Liver (tissue), 3 donors: ENCODE measurements around the gene ZFYVE1.

Source experiments
- FOXA1 ChIP-seq: IDR thresholded peaks from 2 replicates; pipeline ENCODE4 v1.6.1; 2016; ENCODE audit warnings: antibody characterized with exemption
- FOXA2 ChIP-seq: IDR thresholded peaks from 2 replicates; pipeline ENCODE4 v1.6.1; 2016; ENCODE audit warnings: antibody characterized with exemption
- GABPA ChIP-seq, 2 donors: IDR thresholded peaks in 1 of 2; conservative IDR thresholded peaks in 1 of 2; 2 replicates each; pipeline ENCODE4 v1.6.1; 2016; ENCODE audit warnings: antibody characterized with exemption in 2 of 2, mild to moderate bottlenecking in 1 of 2, moderate library complexity in 1 of 2
- JUND ChIP-seq, 2 donors: IDR thresholded peaks; 2 replicates each; pipeline ENCODE4 v1.6.1; 2016; ENCODE audit warnings: antibody characterized with exemption in 2 of 2
- MAX ChIP-seq: IDR thresholded peaks from 2 replicates; pipeline ENCODE4 v1.6.1; 2016; ENCODE audit warnings: antibody characterized with exemption
- RAD21 ChIP-seq, 2 donors: IDR thresholded peaks; 2 replicates each; pipeline ENCODE4 v1.6.1; 2016; ENCODE audit warnings: antibody characterized with exemption in 2 of 2, mild to moderate bottlenecking in 2 of 2
- REST ChIP-seq: IDR thresholded peaks from 2 replicates; pipeline ENCODE4 v1.6.1; 2016; ENCODE audit warnings: antibody characterized with exemption, mild to moderate bottlenecking
- RXRA ChIP-seq, 2 donors: IDR thresholded peaks; 2 replicates each; pipeline ENCODE4 v1.6.1; 2017 to 2018; ENCODE audit warnings: antibody characterized with exemption in 2 of 2, mild to moderate bottlenecking in 1 of 2
- TAF1 ChIP-seq: conservative IDR thresholded peaks from 2 replicates; pipeline ENCODE4 v1.6.1; 2016; ENCODE audit warnings: antibody characterized with exemption, mild to moderate bottlenecking
- YY1 ChIP-seq: IDR thresholded peaks from 2 replicates; pipeline ENCODE4 v1.6.1; 2016; ENCODE audit warnings: antibody characterized with exemption, mild to moderate bottlenecking
- TF ChIP-seq, protein P1 (sequence below): fragments of 150-350 bp; IDR thresholded peaks from 2 replicates; pipeline ENCODE4 v1.5.1; 2017; ENCODE audit warnings: improper control_type of control experiment, low read depth, low read length; ENCODE audit not compliant: missing input control
- donor health status: healthy.
- donor health status: healthy.

GRCh38 chr14:73022051-73022450 lies 4.9 kb downstream of the ZFYVE1 start:
- TF ChIP-seq REST, result no peak
- TF ChIP-seq YY1, result no peak
- TF ChIP-seq, protein P1, sequence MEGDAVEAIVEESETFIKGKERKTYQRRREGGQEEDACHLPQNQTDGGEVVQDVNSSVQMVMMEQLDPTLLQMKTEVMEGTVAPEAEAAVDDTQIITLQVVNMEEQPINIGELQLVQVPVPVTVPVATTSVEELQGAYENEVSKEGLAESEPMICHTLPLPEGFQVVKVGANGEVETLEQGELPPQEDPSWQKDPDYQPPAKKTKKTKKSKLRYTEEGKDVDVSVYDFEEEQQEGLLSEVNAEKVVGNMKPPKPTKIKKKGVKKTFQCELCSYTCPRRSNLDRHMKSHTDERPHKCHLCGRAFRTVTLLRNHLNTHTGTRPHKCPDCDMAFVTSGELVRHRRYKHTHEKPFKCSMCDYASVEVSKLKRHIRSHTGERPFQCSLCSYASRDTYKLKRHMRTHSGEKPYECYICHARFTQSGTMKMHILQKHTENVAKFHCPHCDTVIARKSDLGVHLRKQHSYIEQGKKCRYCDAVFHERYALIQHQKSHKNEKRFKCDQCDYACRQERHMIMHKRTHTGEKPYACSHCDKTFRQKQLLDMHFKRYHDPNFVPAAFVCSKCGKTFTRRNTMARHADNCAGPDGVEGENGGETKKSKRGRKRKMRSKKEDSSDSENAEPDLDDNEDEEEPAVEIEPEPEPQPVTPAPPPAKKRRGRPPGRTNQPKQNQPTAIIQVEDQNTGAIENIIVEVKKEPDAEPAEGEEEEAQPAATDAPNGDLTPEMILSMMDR, result no peak
- TF ChIP-seq RAD21 (IDR thresholded peaks at IDR 0.05), result no peak
- TF ChIP-seq JUND (IDR thresholded peaks at IDR 0.05), result no peak
- no peak for TF ChIP-seq MAX
- no peak for TF ChIP-seq FOXA1
- no peak for TF ChIP-seq GABPA (IDR thresholded peaks at IDR 0.05 in 1 of 2, conservative IDR thresholded peaks at IDR 0.05 in 1 of 2)
- no peak for TF ChIP-seq TAF1
- TF ChIP-seq FOXA2, result no peak
- no peak for TF ChIP-seq RXRA (IDR thresholded peaks at IDR 0.05)
